Ishikawa (cell line): ENCODE measurements around the gene OR9G1.

Source experiments
- CEBPB ChIP-seq: IDR thresholded peaks from 2 replicates; pipeline ENCODE4 v1.6.1; 2012
- EGR1 ChIP-seq: IDR thresholded peaks from 2 replicates; pipeline ENCODE4 v1.6.1; 2012
- EP300 ChIP-seq: IDR thresholded peaks from 2 replicates; pipeline ENCODE4 v1.6.1; 2012; ENCODE audit warnings: borderline replicate concordance
- FOXM1 ChIP-seq: IDR thresholded peaks from 2 replicates; pipeline ENCODE4 v1.6.1; 2012; ENCODE audit warnings: low read depth, borderline replicate concordance
- NFIC ChIP-seq: IDR thresholded peaks from 2 replicates; pipeline ENCODE4 v1.6.1; 2012
- RAD21 ChIP-seq: IDR thresholded peaks from 2 replicates; pipeline ENCODE4 v1.6.1; 2012; ENCODE audit warnings: low read depth
- TAF1 ChIP-seq: IDR thresholded peaks from 2 replicates; pipeline ENCODE4 v1.6.1; 2012; ENCODE audit warnings: low read depth, mild to moderate bottlenecking
- TCF12 ChIP-seq: IDR thresholded peaks from 2 replicates; pipeline ENCODE4 v1.6.1; 2012; ENCODE audit warnings: low read depth
- YY1 ChIP-seq: IDR thresholded peaks from 2 replicates; pipeline ENCODE4 v1.6.1; 2012; ENCODE audit warnings: low read depth
- ZBTB7A ChIP-seq: IDR thresholded peaks from 2 replicates; pipeline ENCODE4 v1.6.1; 2012; ENCODE audit warnings: low read depth
- TF ChIP-seq, protein P1 (sequence below): IDR thresholded peaks from 2 replicates; pipeline ENCODE4 v1.6.1; 2012
- TF ChIP-seq, protein P2 (sequence below): IDR thresholded peaks from 2 replicates; pipeline ENCODE4 v1.6.1; 2012
- TF ChIP-seq, protein P3 (sequence below): IDR thresholded peaks from 2 replicates; pipeline ENCODE4 v1.6.1; 2012; ENCODE audit warnings: low read depth, mild to moderate bottlenecking

- TF ChIP-seq, protein P1, sequence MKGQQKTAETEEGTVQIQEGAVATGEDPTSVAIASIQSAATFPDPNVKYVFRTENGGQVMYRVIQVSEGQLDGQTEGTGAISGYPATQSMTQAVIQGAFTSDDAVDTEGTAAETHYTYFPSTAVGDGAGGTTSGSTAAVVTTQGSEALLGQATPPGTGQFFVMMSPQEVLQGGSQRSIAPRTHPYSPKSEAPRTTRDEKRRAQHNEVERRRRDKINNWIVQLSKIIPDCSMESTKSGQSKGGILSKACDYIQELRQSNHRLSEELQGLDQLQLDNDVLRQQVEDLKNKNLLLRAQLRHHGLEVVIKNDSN = no peak
- TF ChIP-seq RAD21 (no peak), EP300 (no peak), ZBTB7A (no peak), CEBPB (no peak), TCF12 (no peak), FOXM1 (no peak), EGR1 (no peak), TAF1 (no peak), NFIC (no peak), YY1 (no peak)
- TF ChIP-seq, protein P2, sequence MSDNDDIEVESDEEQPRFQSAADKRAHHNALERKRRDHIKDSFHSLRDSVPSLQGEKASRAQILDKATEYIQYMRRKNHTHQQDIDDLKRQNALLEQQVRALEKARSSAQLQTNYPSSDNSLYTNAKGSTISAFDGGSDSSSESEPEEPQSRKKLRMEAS = no peak
- TF ChIP-seq, protein P3, sequence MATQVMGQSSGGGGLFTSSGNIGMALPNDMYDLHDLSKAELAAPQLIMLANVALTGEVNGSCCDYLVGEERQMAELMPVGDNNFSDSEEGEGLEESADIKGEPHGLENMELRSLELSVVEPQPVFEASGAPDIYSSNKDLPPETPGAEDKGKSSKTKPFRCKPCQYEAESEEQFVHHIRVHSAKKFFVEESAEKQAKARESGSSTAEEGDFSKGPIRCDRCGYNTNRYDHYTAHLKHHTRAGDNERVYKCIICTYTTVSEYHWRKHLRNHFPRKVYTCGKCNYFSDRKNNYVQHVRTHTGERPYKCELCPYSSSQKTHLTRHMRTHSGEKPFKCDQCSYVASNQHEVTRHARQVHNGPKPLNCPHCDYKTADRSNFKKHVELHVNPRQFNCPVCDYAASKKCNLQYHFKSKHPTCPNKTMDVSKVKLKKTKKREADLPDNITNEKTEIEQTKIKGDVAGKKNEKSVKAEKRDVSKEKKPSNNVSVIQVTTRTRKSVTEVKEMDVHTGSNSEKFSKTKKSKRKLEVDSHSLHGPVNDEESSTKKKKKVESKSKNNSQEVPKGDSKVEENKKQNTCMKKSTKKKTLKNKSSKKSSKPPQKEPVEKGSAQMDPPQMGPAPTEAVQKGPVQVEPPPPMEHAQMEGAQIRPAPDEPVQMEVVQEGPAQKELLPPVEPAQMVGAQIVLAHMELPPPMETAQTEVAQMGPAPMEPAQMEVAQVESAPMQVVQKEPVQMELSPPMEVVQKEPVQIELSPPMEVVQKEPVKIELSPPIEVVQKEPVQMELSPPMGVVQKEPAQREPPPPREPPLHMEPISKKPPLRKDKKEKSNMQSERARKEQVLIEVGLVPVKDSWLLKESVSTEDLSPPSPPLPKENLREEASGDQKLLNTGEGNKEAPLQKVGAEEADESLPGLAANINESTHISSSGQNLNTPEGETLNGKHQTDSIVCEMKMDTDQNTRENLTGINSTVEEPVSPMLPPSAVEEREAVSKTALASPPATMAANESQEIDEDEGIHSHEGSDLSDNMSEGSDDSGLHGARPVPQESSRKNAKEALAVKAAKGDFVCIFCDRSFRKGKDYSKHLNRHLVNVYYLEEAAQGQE = no peak
Measured at GRCh38 chr11:56693428-56693827, 5.5 kb upstream of the OR9G1 start.
